ENCODE measurements around the gene CCDC18. TPM values are rescaled to one million over a fixed set of nuclear protein-coding genes. Genes with fewer than 3 reads are reported as not detected.
A peak's percentile ranks its signal among the peaks of the same experiment; 100 is the strongest.

CCDC18 gene, protein sequence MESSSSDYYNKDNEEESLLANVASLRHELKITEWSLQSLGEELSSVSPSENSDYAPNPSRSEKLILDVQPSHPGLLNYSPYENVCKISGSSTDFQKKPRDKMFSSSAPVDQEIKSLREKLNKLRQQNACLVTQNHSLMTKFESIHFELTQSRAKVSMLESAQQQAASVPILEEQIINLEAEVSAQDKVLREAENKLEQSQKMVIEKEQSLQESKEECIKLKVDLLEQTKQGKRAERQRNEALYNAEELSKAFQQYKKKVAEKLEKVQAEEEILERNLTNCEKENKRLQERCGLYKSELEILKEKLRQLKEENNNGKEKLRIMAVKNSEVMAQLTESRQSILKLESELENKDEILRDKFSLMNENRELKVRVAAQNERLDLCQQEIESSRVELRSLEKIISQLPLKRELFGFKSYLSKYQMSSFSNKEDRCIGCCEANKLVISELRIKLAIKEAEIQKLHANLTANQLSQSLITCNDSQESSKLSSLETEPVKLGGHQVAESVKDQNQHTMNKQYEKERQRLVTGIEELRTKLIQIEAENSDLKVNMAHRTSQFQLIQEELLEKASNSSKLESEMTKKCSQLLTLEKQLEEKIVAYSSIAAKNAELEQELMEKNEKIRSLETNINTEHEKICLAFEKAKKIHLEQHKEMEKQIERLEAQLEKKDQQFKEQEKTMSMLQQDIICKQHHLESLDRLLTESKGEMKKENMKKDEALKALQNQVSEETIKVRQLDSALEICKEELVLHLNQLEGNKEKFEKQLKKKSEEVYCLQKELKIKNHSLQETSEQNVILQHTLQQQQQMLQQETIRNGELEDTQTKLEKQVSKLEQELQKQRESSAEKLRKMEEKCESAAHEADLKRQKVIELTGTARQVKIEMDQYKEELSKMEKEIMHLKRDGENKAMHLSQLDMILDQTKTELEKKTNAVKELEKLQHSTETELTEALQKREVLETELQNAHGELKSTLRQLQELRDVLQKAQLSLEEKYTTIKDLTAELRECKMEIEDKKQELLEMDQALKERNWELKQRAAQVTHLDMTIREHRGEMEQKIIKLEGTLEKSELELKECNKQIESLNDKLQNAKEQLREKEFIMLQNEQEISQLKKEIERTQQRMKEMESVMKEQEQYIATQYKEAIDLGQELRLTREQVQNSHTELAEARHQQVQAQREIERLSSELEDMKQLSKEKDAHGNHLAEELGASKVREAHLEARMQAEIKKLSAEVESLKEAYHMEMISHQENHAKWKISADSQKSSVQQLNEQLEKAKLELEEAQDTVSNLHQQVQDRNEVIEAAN (N-terminal part only)
- total RNA-seq (2022) (7.1 and 10.3 TPM in 2 replicates), Bru-seq, nascent RNA (percentile 60 among the genes with signal in this experiment), BruChase-seq, experiment 1, labeled RNA remaining after a 2-hour chase (percentile 62 among the genes with signal in this experiment), BruChase-seq, experiment 2, labeled RNA remaining after a 6-hour chase (percentile 56 among the genes with signal in this experiment)
- long read RNA-seq, partial matches to known transcripts, result 0 of 6 reads
- long read RNA-seq, other reads (novel, unspliced or antisense), result 6 of 6 reads

DNA sequence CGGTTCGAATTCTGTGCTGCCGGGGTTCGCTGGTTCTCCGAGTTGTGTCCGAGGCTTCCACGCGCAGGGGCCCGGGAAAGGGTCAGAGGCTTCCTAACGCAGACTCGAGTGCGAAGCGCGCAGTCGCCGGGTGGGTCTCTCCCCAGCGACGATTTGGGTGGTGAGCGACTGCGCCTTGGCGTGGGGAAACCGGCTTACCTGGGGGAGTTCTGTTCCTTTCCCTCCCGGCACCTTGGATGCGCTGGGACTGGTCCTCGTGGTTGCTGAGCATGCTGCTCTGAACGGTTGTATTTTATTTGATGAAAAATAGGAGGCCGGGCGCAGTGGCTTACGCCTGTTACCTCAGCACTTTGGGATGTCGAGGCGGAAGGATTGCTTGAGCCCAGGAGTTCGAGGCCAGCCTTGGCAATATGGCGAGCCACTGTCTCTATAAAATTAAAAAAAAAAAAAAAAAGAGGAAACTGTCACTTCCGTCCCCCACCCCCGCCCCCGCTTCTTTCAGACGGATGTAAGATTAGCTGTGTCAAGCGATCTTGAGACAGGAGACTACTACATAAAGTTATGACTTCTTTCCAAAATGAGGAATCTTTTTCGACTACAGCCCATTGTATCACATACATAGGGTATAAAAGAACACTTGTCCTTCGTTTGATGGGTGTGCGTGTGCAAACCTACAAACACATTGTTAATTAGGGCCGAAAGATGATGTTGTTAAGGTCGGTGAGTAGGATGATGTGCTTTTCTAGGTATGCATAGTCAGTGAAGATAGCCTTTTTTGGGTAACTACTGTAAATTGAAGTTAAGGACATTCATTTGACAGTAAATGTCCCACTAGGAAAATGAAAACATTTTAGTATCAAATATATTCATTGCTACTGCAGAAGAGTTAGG lies at the start of gene CCDC18:
TSS of gene CCDC18 (plus strand) at position 2 of the 891 bp plus-strand sequence. CDS start 2,638 bp downstream, outside the sequence.
- POLR2A ChIA-PET, result no interaction called here
- Histone ChIP-seq H3K27me3 (replicated peaks; ENCODE audit: control insufficient read depth, insufficient read depth, low read length) (no peaks in the 10 kb centered on the region), H3K36me3 (ENCODE audit: control insufficient read depth, insufficient read depth, low read length) (no peaks in the 10 kb centered on the region), H3K4me3 (ENCODE audit: low read depth, low read length) (peak within 1 kb of the TSS; percentile 94), H3K9me3 (no peaks in the 10 kb centered on the region), H3K4me1 (no peaks in the 10 kb centered on the region)
- BruUV-seq (replicated peaks), result no TSS peak
- peak within 1 kb of the TSS; percentile 96 for H3K27ac Mint-ChIP-seq (ENCODE audit: unreplicated experiment)
- TF ChIP-seq, protein P1, sequence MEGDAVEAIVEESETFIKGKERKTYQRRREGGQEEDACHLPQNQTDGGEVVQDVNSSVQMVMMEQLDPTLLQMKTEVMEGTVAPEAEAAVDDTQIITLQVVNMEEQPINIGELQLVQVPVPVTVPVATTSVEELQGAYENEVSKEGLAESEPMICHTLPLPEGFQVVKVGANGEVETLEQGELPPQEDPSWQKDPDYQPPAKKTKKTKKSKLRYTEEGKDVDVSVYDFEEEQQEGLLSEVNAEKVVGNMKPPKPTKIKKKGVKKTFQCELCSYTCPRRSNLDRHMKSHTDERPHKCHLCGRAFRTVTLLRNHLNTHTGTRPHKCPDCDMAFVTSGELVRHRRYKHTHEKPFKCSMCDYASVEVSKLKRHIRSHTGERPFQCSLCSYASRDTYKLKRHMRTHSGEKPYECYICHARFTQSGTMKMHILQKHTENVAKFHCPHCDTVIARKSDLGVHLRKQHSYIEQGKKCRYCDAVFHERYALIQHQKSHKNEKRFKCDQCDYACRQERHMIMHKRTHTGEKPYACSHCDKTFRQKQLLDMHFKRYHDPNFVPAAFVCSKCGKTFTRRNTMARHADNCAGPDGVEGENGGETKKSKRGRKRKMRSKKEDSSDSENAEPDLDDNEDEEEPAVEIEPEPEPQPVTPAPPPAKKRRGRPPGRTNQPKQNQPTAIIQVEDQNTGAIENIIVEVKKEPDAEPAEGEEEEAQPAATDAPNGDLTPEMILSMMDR (IDR thresholded peaks at IDR 0.05; ENCODE audit: insufficient read depth in 1 of 2, low read depth in 1 of 2, low read length in 1 of 2, severe bottlenecking in 1 of 2, unreplicated experiment in 1 of 2), result no peak
- H3K27me3 Mint-ChIP-seq (ENCODE audit: insufficient read depth, unreplicated experiment), result no peaks in the 10 kb centered on the region
- H3K9me3 Mint-ChIP-seq (ENCODE audit: unreplicated experiment), result no peaks in the 10 kb centered on the region
- H3K4me3 Mint-ChIP-seq (ENCODE audit: unreplicated experiment), result peak within 1 kb of the TSS; percentile 97
- H3K36me3 Mint-ChIP-seq (ENCODE audit: insufficient read depth, unreplicated experiment), result peaks cover 24% of the 10 kb centered on the region
- DNase-seq, result no peak
- CTCF ChIA-PET, result no interaction called here
- peaks cover 8% of the 10 kb centered on the region for H3K4me1 Mint-ChIP-seq (ENCODE audit: low read depth, unreplicated experiment)
- intact Hi-C loops (cut with micrococcal nuclease; ENCODE audit: unreplicated experiment), result no loop called here

DNA sequence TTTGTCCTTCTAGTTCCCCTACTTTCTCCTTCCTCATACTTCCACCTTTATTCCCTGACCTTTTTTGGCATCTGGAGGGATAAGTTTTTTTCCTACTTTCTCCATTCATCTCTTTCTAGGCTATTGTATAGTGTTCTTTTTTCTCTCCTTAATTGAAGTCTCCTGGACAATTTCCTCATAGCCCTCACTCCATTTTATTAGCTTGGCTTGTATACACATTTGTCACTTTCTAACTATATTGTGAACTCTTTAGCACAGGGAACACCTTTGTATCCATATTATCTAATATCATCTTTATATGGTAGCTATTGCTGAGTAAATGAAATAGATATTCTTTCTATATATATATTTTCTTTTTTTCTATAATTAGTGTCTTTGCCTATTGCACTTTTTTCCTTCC lies 47.9 kb upstream of the CCDC18 start:
- Mint-ChIP-seq H3K27me3 (ENCODE audit: insufficient read depth, unreplicated experiment) (no peaks in the 10 kb centered on the region), H3K36me3 (ENCODE audit: insufficient read depth, unreplicated experiment) (peaks cover 25% of the 10 kb centered on the region), H3K4me3 (ENCODE audit: unreplicated experiment) (no peak overlapping the region), H3K4me1 (ENCODE audit: low read depth, unreplicated experiment) (no peaks in the 10 kb centered on the region), H3K9me3 (ENCODE audit: unreplicated experiment) (no peaks in the 10 kb centered on the region), H3K27ac (ENCODE audit: unreplicated experiment) (no peak overlapping the region)
- TF ChIP-seq, protein P1 (IDR thresholded peaks at IDR 0.05; ENCODE audit: insufficient read depth in 1 of 2, low read depth in 1 of 2, low read length in 1 of 2, severe bottlenecking in 1 of 2, unreplicated experiment in 1 of 2), result no peak
- Histone ChIP-seq H3K36me3 (ENCODE audit: control insufficient read depth, insufficient read depth, low read length) (no peaks in the 10 kb centered on the region), H3K9me3 (no peaks in the 10 kb centered on the region), H3K27me3 (replicated peaks; ENCODE audit: control insufficient read depth, insufficient read depth, low read length) (no peaks in the 10 kb centered on the region), H3K4me3 (ENCODE audit: low read depth, low read length) (no peak overlapping the region), H3K4me1 (no peaks in the 10 kb centered on the region)
- ChIA-PET CTCF (no interaction called here), POLR2A (no interaction called here)
- no peak for DNase-seq
- BruUV-seq (replicated peaks), result no TSS peak
- intact Hi-C loops (cut with micrococcal nuclease; ENCODE audit: unreplicated experiment), result no loop called here

Measured in Caco-2 (cell line).